Fibroblast of lung (primary cell): Measurements from ENCODE around the gene FRY.

ENCODE experiments used
- CTCF ChIP-seq, 2 donors: IDR thresholded peaks in 1 of 2; conservative IDR thresholded peaks in 1 of 2; 1 replicate in 1 of 2; 2 replicates in 1 of 2; pipeline ENCODE4 v1.5.1; 2011 to 2012; ENCODE audit warnings: low read length in 2 of 2, control low read depth in 1 of 2, inconsistent platforms in 1 of 2, low read depth in 1 of 2, mild to moderate bottlenecking in 1 of 2
- EZH2 ChIP-seq: IDR thresholded peaks from 2 replicates; pipeline ENCODE4 v1.5.1; 2012; ENCODE audit warnings: low read length, control low read depth, mild to moderate bottlenecking; ENCODE audit errors: missing control alignments

GRCh38 chr13:32209652-32210051, 178.1 kb downstream of the FRY start:
- TF ChIP-seq CTCF (conservative IDR thresholded peaks at IDR 0.05 in 1 of 2, IDR thresholded peaks at IDR 0.05 in 1 of 2; ENCODE audit: low read depth in 1 of 2, low read length in 2 of 2), result no peak
- no peak for TF ChIP-seq EZH2
